Fibroblast of lung (primary cell): ENCODE results near the gene CREB3.

ENCODE experiments used
- EZH2 ChIP-seq: IDR thresholded peaks from 2 replicates; pipeline ENCODE4 v1.5.1; 2012; ENCODE audit warnings: low read length, control low read depth, mild to moderate bottlenecking; ENCODE audit errors: missing control alignments
- TF ChIP-seq, protein P1 (sequence below), 2 donors: IDR thresholded peaks in 1 of 2; conservative IDR thresholded peaks in 1 of 2; 1 replicate in 1 of 2; 2 replicates in 1 of 2; pipeline ENCODE4 v1.5.1; 2011 to 2012; ENCODE audit warnings: low read length in 2 of 2, control low read depth in 1 of 2, inconsistent platforms in 1 of 2, low read depth in 1 of 2, mild to moderate bottlenecking in 1 of 2

GRCh38 chr9:35763803-35764202, 31.3 kb downstream of the CREB3 start:
- TF ChIP-seq, protein P1, sequence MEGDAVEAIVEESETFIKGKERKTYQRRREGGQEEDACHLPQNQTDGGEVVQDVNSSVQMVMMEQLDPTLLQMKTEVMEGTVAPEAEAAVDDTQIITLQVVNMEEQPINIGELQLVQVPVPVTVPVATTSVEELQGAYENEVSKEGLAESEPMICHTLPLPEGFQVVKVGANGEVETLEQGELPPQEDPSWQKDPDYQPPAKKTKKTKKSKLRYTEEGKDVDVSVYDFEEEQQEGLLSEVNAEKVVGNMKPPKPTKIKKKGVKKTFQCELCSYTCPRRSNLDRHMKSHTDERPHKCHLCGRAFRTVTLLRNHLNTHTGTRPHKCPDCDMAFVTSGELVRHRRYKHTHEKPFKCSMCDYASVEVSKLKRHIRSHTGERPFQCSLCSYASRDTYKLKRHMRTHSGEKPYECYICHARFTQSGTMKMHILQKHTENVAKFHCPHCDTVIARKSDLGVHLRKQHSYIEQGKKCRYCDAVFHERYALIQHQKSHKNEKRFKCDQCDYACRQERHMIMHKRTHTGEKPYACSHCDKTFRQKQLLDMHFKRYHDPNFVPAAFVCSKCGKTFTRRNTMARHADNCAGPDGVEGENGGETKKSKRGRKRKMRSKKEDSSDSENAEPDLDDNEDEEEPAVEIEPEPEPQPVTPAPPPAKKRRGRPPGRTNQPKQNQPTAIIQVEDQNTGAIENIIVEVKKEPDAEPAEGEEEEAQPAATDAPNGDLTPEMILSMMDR (conservative IDR thresholded peaks at IDR 0.05 in 1 of 2, IDR thresholded peaks at IDR 0.05 in 1 of 2; ENCODE audit: low read depth in 1 of 2, low read length in 2 of 2) = no peak
- no peak for TF ChIP-seq EZH2
